Stimulated activated CD4-positive, alpha-beta T cell treated with anti-CD3 and anti-CD28 coated beads, Interleukin-1b, Interleukin-23, amount 100 ng/mL, for 1 hour (primary cell): ENCODE data around the gene PPFIA4.

Experiments
- DNase-seq, 2 donors: peaks; one replicate each; pipeline ENCODE4 v3.0.0-alpha.2; 2020; ENCODE audit warnings: low read depth in 2 of 2

The PPFIA4 gene

GRCh38 chr1:203099805-203100515, 73.7 kb downstream of the PPFIA4 start:
- no peak for DNase-seq

DNA sequence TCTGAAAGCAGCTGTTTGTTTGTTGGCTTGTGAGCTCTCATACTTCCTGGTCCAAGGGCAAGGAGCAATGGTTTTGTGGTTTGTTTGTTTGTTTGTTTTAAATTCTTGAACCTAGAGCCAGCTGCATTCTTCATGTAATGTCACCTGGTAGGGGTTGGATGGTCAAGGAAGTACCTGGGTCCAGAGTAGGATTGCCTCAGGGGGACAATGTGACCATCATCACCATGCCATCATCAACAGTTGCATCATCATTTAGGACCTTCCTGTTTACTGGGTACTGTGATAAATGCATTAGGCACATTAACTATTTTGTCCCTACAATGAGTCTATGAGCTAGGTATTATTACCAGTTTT, 74.2 kb downstream of the PPFIA4 start:
- no peak for DNase-seq

DNA sequence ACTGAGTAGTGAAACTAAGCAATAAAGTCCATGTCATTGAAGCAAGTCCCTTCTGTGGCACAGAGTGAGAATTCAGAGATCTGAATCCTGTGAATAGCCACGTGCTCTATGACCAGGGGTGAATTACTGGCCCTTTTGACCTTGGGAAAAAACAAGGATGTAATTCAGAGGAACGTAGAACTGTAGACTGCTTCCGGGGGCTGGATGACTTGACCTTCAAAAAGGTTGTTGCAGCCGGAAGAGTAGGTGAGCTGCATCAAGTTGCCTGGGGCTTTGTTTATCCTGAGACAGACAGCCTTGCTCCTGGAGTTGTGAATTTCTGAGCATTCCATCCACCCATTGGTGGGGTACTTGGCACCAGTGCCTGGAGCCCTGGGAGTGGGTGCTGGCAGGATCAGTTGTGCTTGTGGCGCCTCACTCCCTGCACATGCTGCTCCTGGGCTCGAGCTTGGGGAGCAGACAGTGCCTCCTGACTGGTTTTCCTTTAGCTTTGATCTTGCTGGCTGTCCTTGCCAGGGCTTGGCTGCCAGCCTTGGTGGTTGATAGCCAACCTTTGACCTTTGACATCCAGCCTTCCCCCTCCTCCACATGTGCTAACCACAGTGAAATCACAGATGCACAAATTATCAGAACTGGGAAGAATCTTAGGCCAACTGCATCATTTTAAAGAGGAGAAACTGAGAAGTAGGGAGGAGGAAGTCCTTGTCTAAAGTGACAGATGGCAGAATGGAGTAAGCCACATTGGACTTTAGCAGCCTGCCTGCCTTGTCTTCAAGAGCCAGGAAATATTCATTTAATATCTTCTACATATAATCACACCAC, 75.7 kb downstream of the PPFIA4 start:
- DNase-seq = no peak

DNA sequence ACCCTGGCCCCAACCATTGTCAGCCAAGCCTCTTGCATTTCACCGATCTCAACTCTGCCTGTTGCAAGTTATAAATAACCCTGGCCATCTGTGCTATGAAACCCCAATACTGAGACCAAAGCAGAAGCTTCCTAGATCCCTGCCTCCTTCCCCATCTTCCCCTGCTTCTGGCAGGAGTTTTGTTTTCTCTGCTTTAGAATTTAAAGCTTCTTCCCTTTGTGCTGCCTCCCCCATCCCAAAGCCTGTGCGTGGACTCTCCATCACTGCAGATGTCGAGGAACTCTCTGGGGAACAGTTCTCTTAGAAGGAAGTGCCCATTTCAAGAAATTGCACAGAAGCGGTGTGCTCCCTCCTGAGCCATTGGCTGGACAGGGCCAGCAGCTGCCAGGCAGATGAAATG, 76.9 kb downstream of the PPFIA4 start:
- DNase-seq = no peak

DNA sequence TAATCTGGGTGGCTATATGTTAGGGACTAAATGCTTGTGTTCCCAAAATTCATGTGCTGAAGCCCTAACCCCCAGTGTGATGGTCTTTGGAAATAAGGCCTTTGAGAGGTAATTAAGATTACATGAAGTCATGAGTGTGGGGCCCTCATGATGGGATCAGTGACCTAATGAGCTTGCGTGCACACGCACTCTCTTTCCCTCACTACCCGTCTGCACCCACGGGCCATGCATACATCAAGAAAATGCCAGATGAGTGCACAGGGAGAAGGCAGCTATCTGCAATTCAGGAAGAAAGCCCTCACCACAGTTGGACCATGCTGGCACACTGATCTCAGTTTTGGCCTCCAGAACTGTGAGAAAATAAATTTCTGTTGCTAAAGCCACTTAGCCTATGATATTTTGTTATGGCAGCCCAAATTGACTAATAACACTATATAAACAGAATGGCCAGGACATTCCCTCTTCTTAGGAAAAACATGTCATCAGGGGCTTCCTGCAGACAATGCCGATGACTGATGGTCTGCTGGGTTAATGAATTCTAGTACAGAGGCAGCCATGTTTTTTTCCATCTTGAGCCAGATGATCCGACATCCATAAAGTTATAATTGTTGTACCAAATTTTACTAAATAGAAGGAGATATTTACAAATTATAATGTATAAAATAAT, 77.7 kb downstream of the PPFIA4 start:
- no peak for DNase-seq

- DNase-seq = no peak
Observed at GRCh38 chr1:203104789-203105390, 78.6 kb downstream of the PPFIA4 start.

- DNase-seq = no peak
Observed at GRCh38 chr1:203112475-203112874, 86.2 kb downstream of the PPFIA4 start.

DNA sequence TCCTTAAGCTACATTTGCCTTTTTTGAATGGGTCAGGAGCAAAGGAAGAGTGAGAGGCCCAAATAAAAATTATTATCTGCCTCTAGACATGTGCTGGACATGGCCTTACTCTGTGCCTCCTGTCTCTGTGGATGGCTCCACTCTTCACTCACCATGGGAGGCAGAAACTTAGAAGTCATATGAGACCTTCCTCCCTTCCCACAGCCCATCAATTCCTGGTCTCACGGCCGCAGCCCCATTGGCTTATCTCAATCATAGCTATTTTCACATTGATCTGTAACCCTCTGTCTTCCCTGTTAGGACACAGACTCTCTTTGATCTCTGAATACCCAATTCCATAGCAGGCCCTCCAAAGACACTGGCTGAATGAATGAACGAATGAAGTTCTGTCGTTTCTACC, 87.0 kb downstream of the PPFIA4 start:
- no peak for DNase-seq

DNA sequence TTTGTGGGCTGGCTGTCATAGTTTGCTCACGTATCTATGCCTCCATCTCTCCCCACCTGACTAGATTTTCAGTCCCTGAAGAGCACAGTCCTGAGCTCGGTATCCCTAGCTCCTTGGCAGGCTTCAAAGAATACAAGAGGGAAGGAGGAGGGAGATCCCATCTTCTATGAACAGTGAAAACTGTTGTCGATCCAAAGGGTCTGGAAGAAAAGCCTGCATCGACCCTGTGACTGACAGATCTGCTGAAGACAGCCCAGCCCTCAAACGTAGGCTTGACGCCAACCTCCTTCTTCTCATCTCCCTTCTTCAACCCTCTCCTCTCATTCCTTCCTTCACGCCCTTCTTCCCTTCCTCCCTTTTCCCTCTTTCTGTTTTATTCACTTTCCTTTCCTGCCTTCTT, 87.9 kb downstream of the PPFIA4 start:
- no peak for DNase-seq

DNA sequence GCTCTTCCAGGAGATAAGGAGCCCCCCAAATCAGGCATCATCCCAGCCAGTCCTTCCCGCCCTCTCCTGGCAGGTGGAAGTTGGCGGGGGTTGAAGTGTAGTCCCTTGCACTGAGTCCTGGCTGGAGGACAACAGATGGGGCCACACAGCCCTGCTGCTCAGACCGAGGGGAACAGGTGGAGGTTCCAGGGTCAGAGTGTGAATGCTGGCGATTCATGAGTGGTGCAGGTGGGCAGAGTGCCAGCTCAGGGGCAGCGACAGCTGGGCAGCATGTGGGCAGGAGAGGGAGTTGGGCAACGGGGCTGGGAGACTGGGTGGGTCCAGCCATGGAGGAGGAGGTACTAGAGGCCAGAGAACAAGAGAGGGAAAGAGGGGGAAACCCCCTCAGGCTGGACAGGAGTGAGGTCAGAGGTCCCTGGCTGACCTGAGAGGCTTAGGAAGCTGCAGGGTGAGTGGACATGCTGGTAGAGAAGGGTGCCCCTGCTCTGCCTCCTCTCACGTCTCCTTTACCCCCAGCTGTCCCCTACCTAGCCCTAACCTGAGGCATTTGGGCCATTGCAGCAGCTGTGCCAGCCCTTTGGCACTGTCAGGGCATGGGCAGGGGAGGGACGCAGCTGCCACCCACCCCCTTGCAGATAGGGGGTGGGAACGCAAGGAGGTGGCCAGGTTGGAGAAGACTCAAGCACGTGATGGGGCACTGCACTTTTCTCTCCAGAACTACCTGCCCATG, 90.0 kb downstream of the PPFIA4 start:
- DNase-seq = no peak

DNA sequence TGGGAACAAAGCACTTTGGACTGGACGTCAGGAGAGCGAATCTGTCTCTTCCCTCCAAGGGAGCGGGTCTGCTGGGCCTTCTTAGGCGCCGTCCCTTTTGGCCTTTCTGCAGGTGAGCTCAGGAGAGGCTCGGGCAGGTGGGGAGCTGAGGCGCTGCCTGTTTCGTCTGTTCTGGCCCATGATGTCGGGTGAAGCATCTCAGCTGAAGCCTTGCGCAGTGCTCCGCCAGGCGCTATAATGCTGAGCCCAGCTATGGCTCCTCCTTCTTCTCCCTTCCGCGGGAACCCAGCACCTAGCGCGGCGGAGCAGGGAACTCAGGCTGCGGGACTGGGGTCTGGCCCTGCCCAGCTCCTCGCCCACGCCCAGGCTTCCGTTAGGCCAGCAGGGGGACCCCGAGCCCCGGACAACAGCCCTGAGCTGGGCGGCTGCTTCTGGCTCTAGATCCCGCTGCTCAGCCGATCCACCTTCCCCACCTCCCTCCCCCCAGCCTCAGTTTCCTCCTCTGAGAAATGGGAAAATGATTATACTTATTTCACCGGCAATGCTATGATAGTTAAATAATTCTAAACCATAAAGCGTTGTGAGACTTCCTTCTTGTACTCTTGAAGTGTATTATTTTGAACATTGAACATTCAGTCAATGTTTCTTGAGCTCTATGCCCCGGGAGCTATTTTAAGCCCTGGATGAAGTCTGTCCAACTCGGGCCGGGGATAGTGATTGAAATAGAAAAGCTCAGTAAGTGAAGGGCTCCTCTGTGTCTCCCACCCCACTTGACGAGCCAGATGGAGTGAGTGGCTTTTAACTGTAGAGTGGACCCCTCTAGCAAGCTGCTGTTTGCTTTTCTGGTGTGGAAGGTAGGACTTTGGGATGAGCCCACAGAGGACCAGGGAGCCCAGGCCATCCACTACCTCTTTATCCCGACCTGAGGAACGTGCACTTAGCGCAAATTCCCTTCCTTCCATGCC, 91.6 kb downstream of the PPFIA4 start:
- no peak for DNase-seq

DNA sequence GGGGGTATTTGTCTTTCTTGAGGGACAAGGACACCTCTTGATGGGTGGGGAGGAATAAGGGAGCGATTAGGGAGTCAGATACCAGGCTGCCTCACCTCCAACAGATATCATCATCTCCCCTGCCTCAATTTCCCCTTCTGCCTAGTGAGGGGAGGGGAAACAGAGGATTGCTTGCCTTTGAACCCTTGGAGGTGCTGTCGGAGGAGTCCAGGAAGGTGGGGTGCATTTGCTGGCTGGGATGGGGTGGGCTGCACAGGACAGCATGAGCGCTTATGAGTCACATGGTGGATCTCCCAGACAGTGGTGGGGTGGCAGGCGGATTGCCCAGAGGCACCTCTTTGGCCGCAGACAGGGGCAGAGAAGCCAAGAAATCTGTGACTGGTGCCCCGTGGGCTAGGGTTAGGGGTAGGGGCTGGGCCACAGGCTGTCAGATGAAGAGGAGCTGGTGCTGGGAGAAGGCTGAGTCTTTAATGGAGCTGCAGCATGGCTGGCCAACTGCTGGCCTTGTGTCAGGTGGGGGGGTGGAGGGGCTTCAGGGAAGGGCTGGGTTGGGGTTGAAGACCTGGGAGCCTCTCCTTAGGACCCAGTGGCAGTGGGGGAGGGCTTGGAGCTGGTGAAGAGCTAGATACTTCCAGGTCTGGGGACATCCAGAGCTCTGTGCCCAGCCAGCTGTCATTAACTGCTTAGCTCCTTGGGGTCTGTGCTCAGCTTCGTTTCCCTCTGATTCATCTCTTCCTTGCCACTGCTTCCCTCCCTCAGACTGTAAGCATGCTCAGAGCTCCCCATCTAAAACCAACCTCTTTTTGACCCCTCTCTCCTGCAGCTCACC, 94.2 kb downstream of the PPFIA4 start:
- DNase-seq = no peak

DNA sequence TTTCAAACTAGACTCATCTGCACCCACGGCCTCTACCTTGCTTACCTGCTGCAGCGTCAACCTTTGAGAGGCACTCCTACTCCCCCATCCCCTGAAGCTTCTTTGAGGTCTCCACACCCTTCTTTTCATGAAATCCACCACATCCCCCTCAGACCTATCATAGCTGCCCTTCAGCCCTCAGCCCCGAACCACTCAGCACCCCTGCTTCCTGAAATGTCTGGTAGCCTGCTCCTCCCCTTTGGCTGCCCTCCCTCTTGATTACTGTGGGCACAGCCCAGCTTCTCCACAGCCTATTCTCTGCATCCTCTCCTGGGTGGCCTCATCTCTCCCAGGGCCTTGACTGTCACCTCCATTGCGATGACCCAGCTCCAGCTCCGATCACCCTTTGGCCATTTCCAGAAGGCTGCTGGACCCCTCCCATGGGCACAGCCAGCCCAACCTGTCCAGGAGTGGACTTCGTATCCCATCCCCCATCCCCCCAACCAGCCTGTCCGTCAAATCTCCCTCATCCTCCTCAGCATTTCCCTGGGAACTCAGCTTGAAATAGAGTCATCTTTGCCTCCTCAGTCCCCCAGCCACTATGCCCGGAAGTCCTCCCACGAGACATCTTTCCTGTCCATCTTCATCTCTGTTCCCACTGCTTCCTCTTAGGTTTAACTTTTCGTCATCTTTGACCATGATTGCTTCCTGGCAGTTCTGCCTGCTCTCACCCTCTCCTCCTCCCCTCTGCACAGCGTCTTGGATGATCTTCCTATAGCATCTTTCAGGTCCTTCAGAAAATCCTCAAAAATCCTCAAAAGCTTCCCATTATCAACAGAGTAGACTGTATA, 95.1 kb downstream of the PPFIA4 start:
- no peak for DNase-seq

DNA sequence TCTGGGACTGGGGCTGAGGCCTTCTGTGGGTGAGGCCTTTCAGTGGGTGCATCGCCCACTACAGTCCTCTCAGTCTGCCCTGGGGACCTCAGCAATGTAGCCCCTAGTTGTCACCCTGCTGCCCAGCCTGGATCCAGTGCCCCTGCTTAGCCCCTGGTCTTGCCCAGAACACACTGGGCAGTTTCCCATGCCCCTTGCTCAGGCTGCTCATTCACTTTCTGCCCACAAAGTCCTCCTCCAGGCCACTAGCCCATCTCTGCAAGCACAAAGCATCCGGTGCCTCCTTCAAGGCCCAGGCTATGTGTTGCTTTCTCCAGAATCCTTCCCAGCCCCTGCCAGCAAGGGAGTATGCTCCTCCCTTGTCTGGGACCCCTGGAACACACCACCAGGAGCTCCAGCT, 95.9 kb downstream of the PPFIA4 start:
- no peak for DNase-seq

- DNase-seq = no peak
Observed at GRCh38 chr1:203124011-203124410, 97.7 kb downstream of the PPFIA4 start.

DNA sequence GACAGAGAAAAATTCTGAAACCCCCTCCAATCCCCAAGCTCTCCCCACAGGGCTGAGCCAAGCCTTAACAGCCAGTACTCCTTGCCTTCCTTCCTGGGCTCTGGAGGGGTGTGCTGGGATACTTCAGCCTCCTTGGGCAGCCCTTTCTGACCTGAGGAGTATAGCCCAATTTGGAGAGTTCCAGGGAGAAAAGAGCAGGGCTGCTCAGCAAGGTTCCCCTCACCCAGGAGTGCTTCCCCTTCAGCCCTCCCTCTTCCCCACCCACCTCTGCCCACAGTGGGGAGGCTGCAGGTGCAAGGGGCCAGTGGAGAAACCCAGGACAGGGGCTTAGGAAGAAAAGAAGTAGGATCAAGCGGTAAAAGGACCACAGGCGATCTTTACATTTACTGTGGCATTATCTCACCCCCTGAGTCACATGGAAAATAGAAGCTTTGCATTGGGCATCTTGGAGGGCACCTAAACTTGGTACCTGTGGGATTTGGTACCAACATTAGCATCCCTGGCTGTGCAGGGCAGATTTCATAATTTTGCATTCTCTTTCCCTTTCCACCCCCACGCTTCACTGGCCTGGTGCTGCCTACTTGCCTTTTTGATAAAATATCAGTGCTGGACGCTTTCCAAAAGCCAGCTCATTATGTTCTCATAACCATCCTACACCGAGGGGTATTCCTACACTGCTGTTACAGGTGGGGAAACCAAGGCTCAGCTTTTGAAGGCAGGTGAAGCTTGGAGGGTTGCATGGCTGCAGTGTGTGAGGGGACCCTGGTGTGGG, 98.4 kb downstream of the PPFIA4 start:
- DNase-seq = no peak

- no peak for DNase-seq
Observed at GRCh38 chr1:203126151-203126865, 100.0 kb downstream of the PPFIA4 start.
